ENCODE results near the gene BTG1.
"Not testable (repeated sequence)": the region's sequence is repeated elsewhere in the genome, so short reads cannot be mapped to it uniquely, and the experiment has no call there.

The BTG1 gene

DNA sequence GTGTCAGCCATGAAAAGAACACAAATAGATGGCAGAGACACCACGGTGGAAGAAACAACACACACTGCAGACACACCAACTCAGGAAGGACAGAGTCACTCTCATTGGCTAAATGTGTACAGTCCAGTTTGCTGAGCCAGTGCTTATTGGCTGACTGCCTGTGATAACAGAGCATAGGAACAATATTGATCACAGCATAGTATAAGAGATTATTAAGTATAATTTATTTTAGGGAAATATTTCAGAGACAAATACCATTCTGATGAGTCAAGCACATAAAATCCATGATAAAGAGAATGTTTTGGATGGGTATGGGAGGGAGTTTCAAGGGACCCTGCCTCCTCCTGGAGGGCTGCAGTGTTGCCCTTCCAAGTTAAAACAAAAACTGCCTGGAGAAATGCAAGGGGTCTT is 50.9 kb downstream of the BTG1 start:
- no peak for DNase-seq

DNA sequence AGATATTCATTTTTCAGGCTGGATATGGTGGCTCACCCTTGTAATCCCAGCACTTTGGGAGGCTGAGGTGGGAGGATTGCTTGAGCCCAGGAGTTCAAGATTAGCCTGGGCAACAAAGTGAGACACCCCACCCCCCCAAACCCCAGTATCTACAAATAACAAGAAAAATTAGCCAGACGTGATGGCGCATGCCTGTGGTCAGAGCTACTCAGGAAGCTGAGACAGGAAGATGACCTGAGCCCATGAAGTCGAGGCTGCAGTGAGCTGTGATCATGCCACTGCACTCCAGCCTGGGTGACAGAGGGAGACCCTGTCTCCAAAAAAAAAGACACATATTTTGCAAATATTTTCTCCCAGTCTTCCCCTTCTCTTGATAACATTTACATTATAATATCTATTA is 51.3 kb downstream of the BTG1 start:
- not testable (repeated sequence) for DNase-seq

All from activated naive CD4-positive, alpha-beta T cell (primary cell).